GM12864 (cell line): ENCODE results near the gene ASIC4.

ENCODE experiments used
- DNase-seq: peaks from one replicate; pipeline ENCODE4 v3.0.0-alpha.2; 2011; ENCODE audit warnings: low read depth
- H3K4me3 ChIP-seq: 2 replicates; pipeline ENCODE4 v1.5.1; 2011; ENCODE audit warnings: mild to moderate bottlenecking, low read depth, low read length, control low read depth
- CTCF ChIP-seq: IDR thresholded peaks from 2 replicates; pipeline ENCODE4 v1.5.1; 2011; ENCODE audit warnings: low read depth, mild to moderate bottlenecking, moderate library complexity, low read length, control low read depth, inconsistent platforms; ENCODE audit errors: missing control alignments

ASIC4 gene

DNA sequence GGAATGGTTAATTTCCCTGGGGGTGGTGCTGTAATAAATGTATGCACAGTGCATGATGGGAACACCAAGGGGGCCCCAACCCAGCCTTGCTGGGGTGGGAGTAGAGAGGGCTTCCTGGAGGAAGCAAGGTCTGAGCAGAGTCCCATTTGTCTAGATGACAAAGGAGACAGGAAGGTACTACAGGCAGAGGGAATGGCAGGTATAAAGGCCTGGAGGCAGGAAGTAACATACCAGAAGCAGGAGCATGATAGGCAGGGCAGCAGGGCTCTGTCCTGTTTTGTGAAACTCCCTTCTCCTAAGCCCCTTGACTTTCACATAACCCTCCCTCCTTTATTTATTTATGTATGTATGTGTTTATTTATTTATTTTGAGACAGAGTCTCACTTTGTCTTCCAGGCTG lies 11.7 kb upstream of the ASIC4 start:
- no peak for DNase-seq
- no peak overlapping the region for H3K4me3 ChIP-seq
- TF ChIP-seq CTCF: no peak

DNA sequence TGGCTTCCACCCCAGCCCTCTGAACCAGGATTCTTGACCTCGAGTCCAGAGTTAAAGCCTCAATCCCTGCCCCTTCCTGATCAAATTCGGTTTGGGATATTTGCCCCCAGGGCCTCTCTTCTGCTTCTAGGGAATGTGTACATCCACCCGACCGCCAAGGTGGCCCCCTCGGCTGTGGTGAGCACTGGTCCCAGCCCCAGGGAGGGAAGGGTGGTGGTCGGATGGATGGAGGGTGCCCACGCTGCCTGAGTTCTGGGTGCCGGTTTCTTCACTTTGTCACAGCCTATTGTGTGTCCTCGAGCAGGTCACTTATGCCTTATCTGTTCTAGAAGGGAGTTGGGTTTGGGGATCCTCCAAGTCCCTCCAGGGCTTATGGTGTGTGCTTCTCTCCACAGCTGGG lies 8.7 kb upstream of the ASIC4 start:
- no peak for TF ChIP-seq CTCF

GRCh38 chr2:219506153-219506801 lies 8.0 kb upstream of the ASIC4 start:
- no peak for DNase-seq
- TF ChIP-seq CTCF: no peak
- H3K4me3 ChIP-seq: no peak overlapping the region

More for the DNA sequence above, 8.7 kb upstream of the ASIC4 start:
- H3K4me3 ChIP-seq: no peak overlapping the region
- DNase-seq: no peak

DNA sequence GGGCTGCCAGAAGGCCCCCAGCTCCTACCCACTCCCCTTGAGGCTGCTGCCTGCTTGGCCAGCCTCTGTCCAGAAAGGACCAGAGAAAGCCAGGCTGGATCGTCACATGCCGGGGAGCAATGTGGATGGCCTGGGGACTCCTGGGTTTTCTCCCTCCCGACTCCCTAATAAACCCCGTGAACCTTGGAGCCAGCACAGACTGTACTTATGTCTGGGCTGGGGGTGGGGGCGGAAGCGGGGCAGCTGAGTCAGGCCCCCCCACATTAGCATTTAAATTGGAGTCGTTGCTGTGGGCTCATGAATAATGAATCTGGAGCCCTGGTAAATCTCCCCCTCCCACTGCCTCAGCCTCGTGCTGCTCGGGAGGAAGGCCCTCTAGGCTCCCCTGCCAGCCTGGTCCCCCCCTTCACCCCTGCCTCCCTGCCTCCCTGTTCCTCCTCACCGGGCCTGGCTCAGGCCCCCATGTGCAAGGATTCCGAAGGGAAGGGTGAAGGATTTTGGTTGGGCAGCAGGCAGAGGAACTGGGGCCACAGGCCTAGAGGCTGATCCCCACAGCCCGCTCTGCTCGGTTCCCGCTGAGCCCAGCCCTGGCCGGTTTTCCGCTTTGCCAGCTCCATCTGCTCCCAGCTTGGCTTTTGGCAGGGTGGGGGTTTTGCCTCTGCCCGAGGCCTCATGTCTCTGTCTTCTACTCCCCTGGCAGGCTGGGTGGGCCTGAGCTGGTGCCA lies 7.3 kb upstream of the ASIC4 start:
- no peak overlapping the region for H3K4me3 ChIP-seq
- DNase-seq: no peak
- TF ChIP-seq CTCF: no peak

DNA sequence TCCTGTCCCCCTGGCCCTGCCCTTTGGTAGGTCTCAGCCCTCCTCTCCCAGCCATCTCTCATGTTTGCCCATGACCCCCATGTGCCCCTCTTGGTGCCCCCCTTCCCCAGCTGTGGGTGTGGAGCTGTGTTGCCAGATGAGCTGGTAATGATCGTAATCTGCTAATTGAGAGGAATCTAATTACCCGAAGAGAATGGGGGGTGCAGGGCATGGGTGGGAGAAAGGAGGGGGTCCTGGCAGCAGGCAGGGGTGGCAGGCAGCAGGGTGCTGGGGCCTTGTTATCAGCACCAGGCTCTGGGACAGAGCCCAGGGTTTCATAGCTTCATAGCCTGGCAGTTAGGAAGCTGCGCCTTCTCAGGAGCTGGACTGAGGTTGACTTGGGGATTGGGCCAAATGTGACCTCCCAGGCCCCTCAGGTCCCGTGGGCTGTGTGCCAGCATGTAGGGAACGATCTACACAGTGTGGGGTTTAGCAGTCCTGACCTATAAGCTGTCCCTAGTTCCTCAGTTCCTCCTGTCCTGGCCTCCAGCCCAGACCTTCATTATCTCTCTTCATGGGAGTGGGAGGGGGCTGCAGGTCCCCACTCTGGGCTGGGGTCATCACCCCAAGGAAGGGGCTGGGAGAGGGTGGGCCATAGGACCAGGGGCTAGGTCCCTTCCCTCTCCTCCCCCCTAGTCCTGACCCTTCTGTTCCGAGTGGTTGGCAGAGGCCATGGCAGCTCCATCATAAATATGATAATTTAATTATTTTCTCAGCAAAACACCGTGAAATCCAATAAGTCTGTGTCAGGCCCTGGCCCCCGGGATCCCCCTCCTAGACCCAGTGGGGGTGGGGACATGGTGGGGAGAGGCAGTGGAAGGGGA lies 6.5 kb upstream of the ASIC4 start:
- TF ChIP-seq CTCF: no peak
- no peak overlapping the region for H3K4me3 ChIP-seq
- no peak for DNase-seq

- TF ChIP-seq CTCF: no peak
- H3K4me3 ChIP-seq: no peak overlapping the region
- no peak for DNase-seq
These were observed 5.9 kb upstream of the ASIC4 start for GRCh38 chr2:219508444-219508734.
